WTC11 (cell line): ENCODE measurements around the gene DNAJB8. TPM values are rescaled to one million over a fixed set of nuclear protein-coding genes. Genes with fewer than 3 reads are reported as not detected.

ENCODE experiments used
- ATAC-seq: fragments of 200-7000 bp; cut with Tn5 transposase; 2 replicates; pipeline ENCODE4 v1.10.0; 2021; ENCODE audit warnings: mild to moderate bottlenecking, moderate library complexity
- CTCF ChIA-PET: fragments of 300-600 bp; sonication (Branson Sonifier 250); formaldehyde crosslinking; loops from one replicate; lab custom pipeline; 2021; ENCODE audit warnings: antibody characterized with exemption; lab: Charles Lee
- POLR2A ChIA-PET: fragments of 350-600 bp; sonication (Branson Sonifier 250); formaldehyde crosslinking; loops from one replicate; lab custom pipeline; 2021; ENCODE audit warnings: antibody characterized with exemption; lab: Charles Lee
- DNase-seq: peaks from one replicate; pipeline ENCODE4 v3.0.0; 2021; ENCODE audit warnings: low spot score
- H3K27ac Mint-ChIP-seq: 2 replicates; pipeline ENCODE4 v1.8.0; 2021; ENCODE audit warnings: mixed read lengths
- H3K27me3 Mint-ChIP-seq: 2 replicates; pipeline ENCODE4 v1.8.0; 2021; ENCODE audit warnings: low read depth, mild to moderate bottlenecking, moderate library complexity, mixed read lengths
- H3K36me3 Mint-ChIP-seq: 2 replicates; pipeline ENCODE4 v1.8.0; 2021; ENCODE audit warnings: mixed read lengths
- H3K4me1 Mint-ChIP-seq: 2 replicates; pipeline ENCODE4 v1.8.0; 2022; ENCODE audit warnings: mixed read lengths
- H3K4me3 Mint-ChIP-seq: 2 replicates; pipeline ENCODE4 v1.8.0; 2021; ENCODE audit warnings: mild to moderate bottlenecking, moderate library complexity, mixed read lengths
- H3K9me3 Mint-ChIP-seq: 2 replicates; pipeline ENCODE4 v1.8.0; 2021; ENCODE audit warnings: mixed read lengths
- ARID4B ChIP-seq: sonication (generic); formaldehyde crosslinking; IDR thresholded peaks from 2 replicates; pipeline ENCODE4 v1.8.0; 2023; ENCODE audit warnings: missing genetic modification reagents, mild to moderate bottlenecking, borderline replicate concordance
- ATF6 ChIP-seq: sonication (generic); formaldehyde crosslinking; IDR thresholded peaks from 2 replicates; pipeline ENCODE4 v1.8.1; 2023; ENCODE audit warnings: mild to moderate bottlenecking, missing genetic modification reagents
- CBFB ChIP-seq: sonication (generic); formaldehyde crosslinking; IDR thresholded peaks from 2 replicates; pipeline ENCODE4 v1.8.1; 2022; ENCODE audit warnings: mild to moderate bottlenecking, low read depth, missing genetic modification reagents
- CREM ChIP-seq: sonication (generic); formaldehyde crosslinking; IDR thresholded peaks from 2 replicates; pipeline ENCODE4 v1.8.1; 2022; ENCODE audit warnings: mild to moderate bottlenecking, missing genetic modification reagents, moderate library complexity
- EMX1 ChIP-seq: fragments of 250-450 bp; sonication (Bioruptor Pico); IDR thresholded peaks from 2 replicates; pipeline ENCODE4 v1.8.0; 2021; ENCODE audit warnings: mild to moderate bottlenecking
- FOXJ3 ChIP-seq: sonication (generic); formaldehyde crosslinking; IDR thresholded peaks from 2 replicates; pipeline ENCODE4 v1.9.0; 2021; ENCODE audit warnings: missing genetic modification reagents, mild to moderate bottlenecking, borderline replicate concordance
- FOXK1 ChIP-seq: sonication (generic); formaldehyde crosslinking; IDR thresholded peaks from 2 replicates; pipeline ENCODE4 v1.8.0; 2022; ENCODE audit warnings: mild to moderate bottlenecking, moderate library complexity, missing genetic modification reagents
- IRF1 ChIP-seq: sonication (generic); formaldehyde crosslinking; IDR thresholded peaks from 2 replicates; pipeline ENCODE4 v1.8.0; 2023; ENCODE audit warnings: missing genetic modification reagents
- KAT7 ChIP-seq: sonication (generic); formaldehyde crosslinking; IDR thresholded peaks from 2 replicates; pipeline ENCODE4 v1.8.1; 2023; ENCODE audit warnings: missing genetic modification reagents, mild to moderate bottlenecking, borderline replicate concordance
- NR3C1 ChIP-seq: sonication (generic); formaldehyde crosslinking; conservative IDR thresholded peaks from 2 replicates; pipeline ENCODE4 v1.8.1; 2023; ENCODE audit warnings: low read depth, mild to moderate bottlenecking, missing genetic modification reagents
- SMAD3 ChIP-seq: sonication (generic); formaldehyde crosslinking; IDR thresholded peaks from 2 replicates; pipeline ENCODE4 v1.8.0; 2022; ENCODE audit warnings: missing genetic modification reagents, mild to moderate bottlenecking, borderline replicate concordance
- ZNF219 ChIP-seq: sonication (generic); formaldehyde crosslinking; IDR thresholded peaks from 2 replicates; pipeline ENCODE4 v1.8.0; 2023; ENCODE audit warnings: missing genetic modification reagents, mild to moderate bottlenecking, borderline replicate concordance
- ZNF416 ChIP-seq: fragments of 250-450 bp; sonication (Bioruptor Pico); IDR thresholded peaks from 2 replicates; pipeline ENCODE4 v1.9.0; 2021; ENCODE audit warnings: mild to moderate bottlenecking, inconsistent platforms
- ZSCAN18 ChIP-seq: fragments of 250-450 bp; sonication (Bioruptor Pico); IDR thresholded peaks from 2 replicates; pipeline ENCODE4 v2.1.2; 2022; ENCODE audit warnings: mild to moderate bottlenecking, moderate library complexity
- total RNA-seq: library from RNA; stranded (reverse); gene quantifications from 3 replicates; pipeline ENCODE4 v1.2.3, GENCODE V29; 2021
- TF ChIP-seq, protein P1 (sequence below): fragments of 250-450 bp; sonication (Bioruptor Pico); conservative IDR thresholded peaks from 2 replicates; pipeline ENCODE4 v1.9.0; 2021; ENCODE audit warnings: mild to moderate bottlenecking
- TF ChIP-seq, protein P2 (sequence below): sonication (generic); formaldehyde crosslinking; IDR thresholded peaks from 2 replicates; pipeline ENCODE4 v1.8.1; 2022; ENCODE audit warnings: low read depth, missing genetic modification reagents, borderline replicate concordance

Gene DNAJB8
- total RNA-seq, 1 experiment from 2014 or later: not detected

DNA sequence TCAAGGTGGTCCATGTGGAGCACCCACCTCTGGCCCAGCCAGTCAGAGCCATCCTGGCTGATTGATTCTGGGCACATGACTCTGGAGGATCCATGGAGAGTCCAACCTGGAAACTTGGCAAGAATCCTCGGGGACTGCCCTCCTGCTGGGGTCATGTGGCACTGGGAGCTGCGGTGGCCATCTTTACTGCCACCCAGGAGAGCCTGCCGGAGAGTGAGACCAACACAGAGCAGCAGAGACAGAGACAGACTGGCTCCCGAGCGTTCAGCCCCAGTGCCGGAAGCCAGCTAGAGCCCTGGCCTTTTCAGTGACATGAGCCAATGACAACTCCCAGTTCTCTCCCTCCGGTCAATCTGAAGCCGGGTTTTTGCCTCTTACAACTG lies 37.8 kb upstream of the DNAJB8 start:
- ChIA-PET POLR2A (no interaction called here), CTCF (interaction anchor here (1.1 to 1.8 kb wide), 2 partner anchors 101 to 103 kb away, joined by 3 to 9 read pairs; no protein-coding TSS in a partner anchor)
- Mint-ChIP-seq H3K4me1 (no peaks in the 10 kb centered on the region), H3K36me3 (no peaks in the 10 kb centered on the region), H3K27me3 (peaks cover 35% of the 10 kb centered on the region), H3K4me3 (no peak overlapping the region), H3K27ac (no peak overlapping the region), H3K9me3 (peaks cover 9% of the 10 kb centered on the region)
- DNase-seq (no peak), ATAC-seq (no peak)
- TF ChIP-seq NR3C1 (CRISPR knock-in tag): no peak
- TF ChIP-seq IRF1 (CRISPR knock-in tag): no peak
- TF ChIP-seq SMAD3 (CRISPR knock-in tag): no peak
- TF ChIP-seq ZNF219 (CRISPR knock-in tag): no peak
- TF ChIP-seq EMX1 (CRISPR knock-in tag): no peak
- TF ChIP-seq FOXK1 (CRISPR knock-in tag): no peak
- no peak for TF ChIP-seq CREM (CRISPR knock-in tag)
- no peak for TF ChIP-seq ZSCAN18 (CRISPR knock-in tag)
- no peak for TF ChIP-seq KAT7

GRCh38 chr3:128503751-128504532 lies 37.3 kb upstream of the DNAJB8 start:
- Mint-ChIP-seq H3K27ac (no peak overlapping the region), H3K9me3 (peaks cover 9% of the 10 kb centered on the region)
- CTCF ChIA-PET: interaction anchor here (1.1 to 1.8 kb wide), 3 partner anchors 68 to 81 kb away, joined by 5 to 21 read pairs (median 8); no protein-coding TSS in a partner anchor
- TF ChIP-seq IRF1 (CRISPR knock-in tag): no peak
- TF ChIP-seq, protein P1, sequence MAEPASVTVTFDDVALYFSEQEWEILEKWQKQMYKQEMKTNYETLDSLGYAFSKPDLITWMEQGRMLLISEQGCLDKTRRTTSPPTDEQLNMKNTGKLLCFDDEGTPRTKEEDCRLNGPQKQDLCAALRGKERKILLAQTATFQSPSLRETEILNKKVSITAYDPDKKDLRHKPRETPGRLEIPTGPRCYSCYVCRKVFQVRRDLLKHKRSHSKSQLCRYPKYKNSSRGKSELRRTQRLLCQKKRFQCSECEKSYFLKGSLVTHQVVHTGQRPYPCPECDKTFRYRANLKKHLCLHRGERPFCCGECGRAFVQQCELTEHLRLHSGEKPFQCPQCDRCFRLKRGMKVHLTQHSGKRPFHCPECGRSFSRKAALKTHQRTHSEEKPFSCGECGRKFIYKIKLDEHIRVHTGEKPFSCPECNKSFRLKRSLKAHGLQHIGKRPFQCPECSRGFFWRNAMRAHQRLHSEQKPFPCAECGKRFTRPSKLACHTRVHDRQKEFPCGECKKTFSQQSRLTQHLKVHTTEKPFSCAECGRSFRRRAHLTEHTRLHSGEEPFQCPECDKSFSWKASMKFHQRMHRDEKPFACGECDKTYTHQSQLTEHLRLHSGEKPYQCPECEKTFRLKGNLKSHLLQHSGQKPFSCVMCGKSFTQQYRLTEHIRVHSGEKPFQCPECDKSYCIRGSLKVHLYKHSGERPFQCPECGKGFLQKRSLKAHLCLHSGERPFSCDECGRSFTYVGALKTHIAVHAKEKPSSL (CRISPR knock-in tag): no peak
- TF ChIP-seq ATF6: no peak
- TF ChIP-seq, all 79 proteins: peak for 0
- no peak overlapping the region for H3K4me3 Mint-ChIP-seq
- DNase-seq: no peak
- H3K4me1 Mint-ChIP-seq: no peaks in the 10 kb centered on the region
- H3K27me3 Mint-ChIP-seq: peaks cover 41% of the 10 kb centered on the region
- ATAC-seq: no peak
- POLR2A ChIA-PET: no interaction called here
- H3K36me3 Mint-ChIP-seq: no peaks in the 10 kb centered on the region

- Mint-ChIP-seq H3K4me1 (no peaks in the 10 kb centered on the region), H3K36me3 (no peaks in the 10 kb centered on the region), H3K4me3 (no peak overlapping the region), H3K9me3 (peaks cover 9% of the 10 kb centered on the region), H3K27ac (no peak overlapping the region), H3K27me3 (peaks cover 49% of the 10 kb centered on the region)
- DNase-seq (no peak), ATAC-seq (peak; percentile 74)
- POLR2A ChIA-PET: no interaction called here
- CTCF ChIA-PET: interaction anchor here (0.6 to 1.8 kb wide), 7 partner anchors 63 to 231 kb away, joined by 3 to 21 read pairs (median 5); no protein-coding TSS in a partner anchor
- TF ChIP-seq NR3C1 (CRISPR knock-in tag): no peak
- no peak for TF ChIP-seq CBFB (CRISPR knock-in tag)
- no peak for TF ChIP-seq ZNF416 (CRISPR knock-in tag)
- no peak for TF ChIP-seq ARID4B (CRISPR knock-in tag)
- TF ChIP-seq SMAD3 (CRISPR knock-in tag): no peak
- no peak for TF ChIP-seq FOXJ3
- TF ChIP-seq, protein P2, sequence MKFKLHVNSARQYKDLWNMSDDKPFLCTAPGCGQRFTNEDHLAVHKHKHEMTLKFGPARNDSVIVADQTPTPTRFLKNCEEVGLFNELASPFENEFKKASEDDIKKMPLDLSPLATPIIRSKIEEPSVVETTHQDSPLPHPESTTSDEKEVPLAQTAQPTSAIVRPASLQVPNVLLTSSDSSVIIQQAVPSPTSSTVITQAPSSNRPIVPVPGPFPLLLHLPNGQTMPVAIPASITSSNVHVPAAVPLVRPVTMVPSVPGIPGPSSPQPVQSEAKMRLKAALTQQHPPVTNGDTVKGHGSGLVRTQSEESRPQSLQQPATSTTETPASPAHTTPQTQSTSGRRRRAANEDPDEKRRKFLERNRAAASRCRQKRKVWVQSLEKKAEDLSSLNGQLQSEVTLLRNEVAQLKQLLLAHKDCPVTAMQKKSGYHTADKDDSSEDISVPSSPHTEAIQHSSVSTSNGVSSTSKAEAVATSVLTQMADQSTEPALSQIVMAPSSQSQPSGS (CRISPR knock-in tag): no peak
Measured at GRCh38 chr3:128503164-128503651, 36.5 kb upstream of the DNAJB8 start.
